Sigmoid colon (tissue), 7 donors: ENCODE measurements around the gene TTN. TPM values are rescaled to one million over a fixed set of nuclear protein-coding genes. Genes with fewer than 3 reads are reported as not detected.

Source experiments
- DNase-seq: peaks from one replicate; pipeline ENCODE4 v3.0.0-alpha.2; 2019
- H3K27ac ChIP-seq, 4 donors: fragments of 200-600 bp; sonication (generic); one replicate each; pipeline ENCODE4 v1.5.1; 2016 to 2019; ENCODE audit warnings: mild to moderate bottlenecking in 1 of 4
- H3K27me3 ChIP-seq, 3 donors: fragments of 200-600 bp; sonication (generic); one replicate each; pipeline ENCODE4 v1.5.1; 2019; ENCODE audit warnings: mild to moderate bottlenecking in 1 of 3
- H3K36me3 ChIP-seq, 4 donors: fragments of 200-600 bp; sonication (generic); one replicate each; pipeline ENCODE4 v1.5.1; 2016 to 2019
- H3K4me1 ChIP-seq, 4 donors: fragments of 200-600 bp; sonication (generic); one replicate each; pipeline ENCODE4 v1.5.1; 2017 to 2019
- H3K4me3 ChIP-seq, 4 donors: fragments of 200-600 bp; sonication (generic); one replicate each; pipeline ENCODE4 v1.5.1; 2017 to 2019; ENCODE audit warnings: mild to moderate bottlenecking in 2 of 4, moderate library complexity in 1 of 4
- H3K9me3 ChIP-seq, 4 donors: fragments of 200-600 bp in 3 of 4; sonication (generic) in 3 of 4; one replicate each; pipeline versions ENCODE4 v1.5.1 to v1.6.1; 2013 to 2019
- CTCF ChIP-seq, 4 experiments: fragments of 450-650 bp in 3 of 4; fragments of 200-600 bp in 1 of 4; IDR thresholded peaks; one replicate each; pipeline ENCODE4 v1.5.1; 2016 to 2019; ENCODE audit warnings: antibody characterized with exemption in 4 of 4, mild to moderate bottlenecking in 3 of 4, moderate library complexity in 2 of 4
- EP300 ChIP-seq, 4 donors: sonication (generic); formaldehyde crosslinking; IDR thresholded peaks; one replicate each; pipeline ENCODE4 v1.6.1; 2017; ENCODE audit warnings: antibody characterized with exemption in 4 of 4
- POLR2A ChIP-seq, 2 donors: fragments of 450-650 bp; IDR thresholded peaks; one replicate each; pipeline ENCODE4 v1.6.1; 2016; ENCODE audit warnings: antibody characterized with exemption in 2 of 2, mild to moderate bottlenecking in 2 of 2, moderate library complexity in 2 of 2
- POLR2AphosphoS5 ChIP-seq, 4 donors: sonication (generic); formaldehyde crosslinking; IDR thresholded peaks; one replicate each; pipeline ENCODE4 v1.6.1; 2017; ENCODE audit warnings: antibody characterized with exemption in 4 of 4
- WGBS, 2 donors: extraction: QIAGEN DNeasy Blood & Tissue Kit; methylation state at CpG; one replicate each; pipeline ENCODE4 v1.1.7; 2013; 5-methylcytosine and 5-hydroxymethylcytosine counted together
- intact Hi-C: fragments of 100-400 bp; cut with DNase I; formaldehyde crosslinking; loops from one replicate; pipeline ENCODE4 v1.15.1; 2023
- polyA plus RNA-seq, 3 donors: library from polyadenylated mRNA; stranded (reverse); fragments of 200-250 nt; gene quantifications; one replicate each; pipeline ENCODE4 v1.2.3, GENCODE V29; 2013
- total RNA-seq, 4 donors: library from RNA; depleted of rRNA; stranded (reverse); fragments of >200 nt; gene quantifications; one replicate each; pipeline ENCODE4 v1.1.0, GENCODE V29; 2016
- donor health status: healthy with polysubstance abuse.
- donor health status: Bipolar disorder and iron deficiency.
- donor health status: healthy.

The TTN gene
- total and polyA plus RNA-seq, 7 donors, result under 0.01 to 20.2 (median 6.7) TPM

- 72 to 78% methylated on average over 4 of the region's 4 CpGs for WGBS, 2 donors
- H3K36me3 ChIP-seq, result no peaks in the 10 kb centered on the region
- H3K9me3 ChIP-seq, result no peaks in the 10 kb centered on the region
- TF ChIP-seq CTCF (IDR thresholded peaks at IDR 0.05) (no peak), EP300 (IDR thresholded peaks at IDR 0.05) (no peak), POLR2A (IDR thresholded peaks at IDR 0.05) (no peak), POLR2AphosphoS5 (IDR thresholded peaks at IDR 0.05) (no peak)
- no peaks in the 10 kb centered on the region for H3K4me1 ChIP-seq
- intact Hi-C loops, result no loop called here
- no peak for DNase-seq
- H3K27me3 ChIP-seq, result no peaks in the 10 kb centered on the region
- H3K27ac ChIP-seq, result no peak overlapping the region
- no peak overlapping the region for H3K4me3 ChIP-seq
These were observed 21.3 kb upstream of the TTN start for GRCh38 chr2:178828486-178828881.

- H3K27me3 ChIP-seq, result no peaks in the 10 kb centered on the region
- TF ChIP-seq EP300 (IDR thresholded peaks at IDR 0.05), result no peak
- TF ChIP-seq POLR2A (IDR thresholded peaks at IDR 0.05), result no peak
- TF ChIP-seq POLR2AphosphoS5 (IDR thresholded peaks at IDR 0.05), result no peak
- no peak for TF ChIP-seq CTCF (IDR thresholded peaks at IDR 0.05)
- no peak overlapping the region for H3K4me3 ChIP-seq
- H3K36me3 ChIP-seq, result no peaks in the 10 kb centered on the region
- no peaks in the 10 kb centered on the region for H3K4me1 ChIP-seq
- DNase-seq, result no peak
- no peak overlapping the region for H3K27ac ChIP-seq
- WGBS, 2 donors, result 55 to 70% methylated on average over 9 of the region's 9 CpGs
- H3K9me3 ChIP-seq, result no peaks in the 10 kb centered on the region
- intact Hi-C loops, result no loop called here
These were observed 20.7 kb upstream of the TTN start for GRCh38 chr2:178827739-178828485.

- H3K27ac ChIP-seq, result no peak overlapping the region
- no peaks in the 10 kb centered on the region for H3K36me3 ChIP-seq
- H3K9me3 ChIP-seq, result no peaks in the 10 kb centered on the region
- DNase-seq, result no peak
- no peaks in the 10 kb centered on the region for H3K4me1 ChIP-seq
- no peaks in the 10 kb centered on the region for H3K27me3 ChIP-seq
- H3K4me3 ChIP-seq, result no peak overlapping the region
- intact Hi-C loops, result no loop called here
- TF ChIP-seq CTCF (IDR thresholded peaks at IDR 0.05), result no peak
- no peak for TF ChIP-seq POLR2A (IDR thresholded peaks at IDR 0.05)
- TF ChIP-seq EP300 (IDR thresholded peaks at IDR 0.05), result no peak
- TF ChIP-seq POLR2AphosphoS5 (IDR thresholded peaks at IDR 0.05), result no peak
- 68 to 86% methylated on average over 1 of the region's 1 CpG for WGBS, 2 donors
These were observed 19.9 kb upstream of the TTN start for GRCh38 chr2:178827111-178827510.

- H3K36me3 ChIP-seq, result no peaks in the 10 kb centered on the region
- H3K9me3 ChIP-seq, result no peaks in the 10 kb centered on the region
- no peak overlapping the region for H3K27ac ChIP-seq
- DNase-seq, result no peak
- 38 to 45% methylated on average over 1 of the region's 1 CpG for WGBS, 2 donors
- no peaks in the 10 kb centered on the region for H3K27me3 ChIP-seq
- no peak for TF ChIP-seq EP300 (IDR thresholded peaks at IDR 0.05)
- TF ChIP-seq POLR2A (IDR thresholded peaks at IDR 0.05), result no peak
- TF ChIP-seq CTCF (IDR thresholded peaks at IDR 0.05), result no peak
- TF ChIP-seq POLR2AphosphoS5 (IDR thresholded peaks at IDR 0.05), result no peak
- intact Hi-C loops, result no loop called here
- H3K4me1 ChIP-seq, result no peaks in the 10 kb centered on the region
- no peak overlapping the region for H3K4me3 ChIP-seq
These were observed 18.0 kb upstream of the TTN start for GRCh38 chr2:178825183-178825582.

- TF ChIP-seq POLR2AphosphoS5 (IDR thresholded peaks at IDR 0.05) (no peak), CTCF (IDR thresholded peaks at IDR 0.05) (no peak), POLR2A (IDR thresholded peaks at IDR 0.05) (no peak), EP300 (IDR thresholded peaks at IDR 0.05) (no peak)
- no peaks in the 10 kb centered on the region for H3K9me3 ChIP-seq
- DNase-seq, result no peak
- no peaks in the 10 kb centered on the region for H3K4me1 ChIP-seq
- H3K27ac ChIP-seq, result no peak overlapping the region
- H3K27me3 ChIP-seq, result no peaks in the 10 kb centered on the region
- intact Hi-C loops, result no loop called here
- no peaks in the 10 kb centered on the region for H3K36me3 ChIP-seq
- 95 to 96% methylated on average over 7 of the region's 7 CpGs for WGBS, 2 donors
- no peak overlapping the region for H3K4me3 ChIP-seq
These were observed 17.0 kb upstream of the TTN start for GRCh38 chr2:178824181-178824580.
